ENCODE data around the gene GREB1L.

The GREB1L gene

DNA sequence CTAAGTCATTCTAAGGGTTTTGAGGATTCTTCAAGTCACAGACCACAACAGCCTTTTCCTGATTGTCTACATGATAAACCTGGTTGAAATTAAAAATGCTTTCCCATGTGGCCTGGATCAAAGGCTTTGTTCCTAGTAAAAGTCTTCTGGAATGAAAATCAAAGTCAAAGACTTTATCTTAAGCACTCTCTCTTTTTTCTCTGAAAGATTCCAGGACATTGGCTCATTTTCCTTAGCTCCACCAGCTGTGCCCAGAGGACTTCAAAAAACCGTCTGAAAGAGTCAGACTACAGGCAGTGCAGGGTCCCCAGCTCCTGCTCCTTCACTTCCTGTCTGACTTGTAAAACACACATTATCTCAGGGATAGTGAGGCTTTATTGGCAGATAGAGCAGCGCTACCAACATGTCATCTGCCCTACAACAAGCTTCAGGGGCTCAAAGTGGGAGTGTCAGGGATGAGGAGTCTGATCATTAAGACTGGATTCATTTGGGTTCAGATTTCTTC, 210.3 kb downstream of the GREB1L start:
- Histone ChIP-seq H3K9ac (ENCODE audit: low read length) (no peak overlapping the region), H3K36me3 (ENCODE audit: control insufficient read depth, low read depth, low read length) (no peaks in the 10 kb centered on the region), H3K4me1 (ENCODE audit: control insufficient read depth, low read depth, low read length) (no peaks in the 10 kb centered on the region), H3K27me3 (ENCODE audit: control insufficient read depth, insufficient read depth, low read length) (no peaks in the 10 kb centered on the region), H3K9me3 (ENCODE audit: control insufficient read depth, low read depth, low read length) (no peaks in the 10 kb centered on the region), H3K4me3 (ENCODE audit: low read length) (no peak overlapping the region), H3K27ac (ENCODE audit: low read length) (no peak overlapping the region)

DNA sequence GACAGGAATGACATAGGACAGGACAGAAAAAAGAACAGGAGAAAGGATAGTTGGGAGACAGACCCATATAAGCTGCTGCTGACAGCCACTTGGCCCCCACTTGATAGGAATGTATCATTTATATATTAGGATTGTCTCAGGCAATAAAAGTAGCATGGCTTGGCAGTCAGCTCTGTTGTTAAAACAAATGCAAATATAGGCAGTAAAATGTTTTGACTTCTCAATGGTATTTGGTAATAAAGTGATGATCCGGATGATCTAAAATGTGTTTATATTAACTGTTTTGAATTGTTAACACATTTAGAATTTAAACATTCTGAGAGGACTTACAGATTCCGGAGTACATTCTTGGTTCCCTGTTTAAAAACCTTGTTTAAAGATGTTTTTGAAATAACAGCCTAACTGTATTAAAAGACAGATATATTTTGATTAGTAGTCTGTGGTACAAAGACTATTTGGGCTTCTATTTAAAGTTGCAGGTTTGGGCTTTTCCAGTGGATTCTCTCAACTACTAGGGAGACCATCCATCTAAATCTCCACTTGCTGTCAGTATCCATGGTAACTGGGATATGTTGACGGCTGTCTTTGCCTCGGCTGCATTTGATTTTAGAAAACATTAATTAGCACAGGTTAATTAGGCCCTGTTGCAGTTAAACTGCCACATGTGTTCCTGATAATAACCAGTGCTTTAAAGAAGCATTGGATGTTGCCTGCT, 210.9 kb downstream of the GREB1L start:
- H3K9ac ChIP-seq (ENCODE audit: low read length), result no peak overlapping the region
- no peak overlapping the region for H3K27ac ChIP-seq (ENCODE audit: low read length)
- no peaks in the 10 kb centered on the region for H3K36me3 ChIP-seq (ENCODE audit: control insufficient read depth, low read depth, low read length)
- H3K4me3 ChIP-seq (ENCODE audit: low read length), result no peak overlapping the region
- H3K9me3 ChIP-seq (ENCODE audit: control insufficient read depth, low read depth, low read length), result no peaks in the 10 kb centered on the region
- no peaks in the 10 kb centered on the region for H3K27me3 ChIP-seq (ENCODE audit: control insufficient read depth, insufficient read depth, low read length)
- H3K4me1 ChIP-seq (ENCODE audit: control insufficient read depth, low read depth, low read length), result no peaks in the 10 kb centered on the region

DNA sequence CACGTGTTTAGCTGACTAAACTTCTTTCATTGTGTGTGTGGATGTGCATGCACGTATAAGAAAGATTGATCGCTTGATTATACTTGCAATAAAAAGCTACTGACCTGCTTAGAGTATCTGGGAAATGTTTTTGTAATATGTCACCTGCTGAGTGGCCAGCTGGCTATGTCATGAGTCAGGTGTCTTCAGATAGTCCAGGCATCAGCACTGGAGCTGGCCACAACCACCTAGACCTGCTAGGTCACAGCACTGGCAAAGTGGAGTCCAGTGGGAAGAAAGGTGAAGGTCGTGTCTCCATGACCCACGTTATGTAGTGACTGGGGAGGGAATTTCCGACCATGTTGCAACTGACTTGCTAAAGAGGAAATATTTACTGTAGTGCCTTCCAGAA, 211.5 kb downstream of the GREB1L start:
- no peaks in the 10 kb centered on the region for H3K36me3 ChIP-seq (ENCODE audit: control insufficient read depth, low read depth, low read length)
- H3K9me3 ChIP-seq (ENCODE audit: control insufficient read depth, low read depth, low read length), result no peaks in the 10 kb centered on the region
- no peak overlapping the region for H3K27ac ChIP-seq (ENCODE audit: low read length)
- no peak overlapping the region for H3K4me3 ChIP-seq (ENCODE audit: low read length)
- H3K4me1 ChIP-seq (ENCODE audit: control insufficient read depth, low read depth, low read length), result no peaks in the 10 kb centered on the region
- H3K27me3 ChIP-seq (ENCODE audit: control insufficient read depth, insufficient read depth, low read length), result no peaks in the 10 kb centered on the region
- no peak overlapping the region for H3K9ac ChIP-seq (ENCODE audit: low read length)

DNA sequence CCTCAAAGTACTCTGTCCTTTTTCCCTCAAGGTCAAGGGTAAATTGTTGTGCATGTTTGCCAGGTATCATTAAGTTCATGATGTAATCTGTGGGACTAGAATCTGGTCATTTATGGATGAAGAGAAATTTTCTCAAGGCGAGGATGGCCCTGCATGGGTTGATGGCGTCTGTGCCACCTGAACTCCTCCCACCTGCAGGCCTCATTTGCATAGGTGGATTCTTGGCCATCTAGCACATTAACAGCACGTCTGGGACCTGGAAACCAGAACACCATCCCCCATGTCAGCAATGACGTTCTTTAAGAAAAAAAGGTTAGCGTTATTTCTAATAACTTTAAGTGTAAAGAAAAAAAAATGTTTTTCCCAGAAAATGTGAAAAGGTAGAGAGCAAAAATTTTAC, 212.7 kb downstream of the GREB1L start:
- H3K27ac ChIP-seq (ENCODE audit: low read length), result no peak overlapping the region
- H3K36me3 ChIP-seq (ENCODE audit: control insufficient read depth, low read depth, low read length), result no peaks in the 10 kb centered on the region
- H3K9me3 ChIP-seq (ENCODE audit: control insufficient read depth, low read depth, low read length), result no peaks in the 10 kb centered on the region
- H3K4me3 ChIP-seq (ENCODE audit: low read length), result no peak overlapping the region
- H3K4me1 ChIP-seq (ENCODE audit: control insufficient read depth, low read depth, low read length), result no peaks in the 10 kb centered on the region
- H3K9ac ChIP-seq (ENCODE audit: low read length), result no peak overlapping the region
- H3K27me3 ChIP-seq (ENCODE audit: control insufficient read depth, insufficient read depth, low read length), result no peaks in the 10 kb centered on the region

DNA sequence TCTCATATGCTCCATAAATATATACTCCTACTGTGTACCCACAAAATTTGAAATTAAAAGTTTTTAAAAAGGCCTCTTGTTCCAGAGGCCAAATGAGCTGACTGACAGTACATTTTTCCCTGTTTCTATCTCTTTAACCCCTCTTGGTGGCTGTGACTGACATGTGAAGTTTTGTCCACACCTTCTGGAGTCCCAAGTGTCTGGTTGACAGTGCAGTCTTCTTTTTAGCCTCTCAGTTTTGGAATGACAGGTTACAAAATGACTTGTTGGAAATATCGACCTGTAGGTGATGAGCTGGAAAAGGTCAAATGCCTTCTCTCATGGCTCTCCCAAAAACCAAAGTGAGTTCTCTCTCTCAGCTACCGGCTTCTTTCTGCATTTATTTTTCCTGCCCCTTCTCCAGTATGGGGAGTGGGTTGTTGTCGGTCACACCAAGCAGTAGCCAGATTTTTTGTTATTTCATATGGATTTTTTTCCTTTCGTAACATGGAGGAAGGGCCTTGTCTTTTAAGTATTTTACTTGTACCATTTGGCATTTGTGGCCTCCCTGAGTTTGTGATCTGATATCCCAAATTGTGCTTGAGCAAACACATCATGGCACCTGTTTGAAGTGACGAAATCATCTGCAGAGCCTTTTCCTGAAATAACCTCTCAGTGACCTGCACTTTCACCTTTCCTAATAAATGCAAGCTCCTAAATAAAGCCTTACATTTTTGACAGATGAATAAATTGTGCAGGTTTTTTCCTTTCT, 214.6 kb downstream of the GREB1L start:
- Histone ChIP-seq H3K9me3 (ENCODE audit: control insufficient read depth, low read depth, low read length) (no peaks in the 10 kb centered on the region), H3K27me3 (ENCODE audit: control insufficient read depth, insufficient read depth, low read length) (no peaks in the 10 kb centered on the region), H3K9ac (ENCODE audit: low read length) (no peak overlapping the region), H3K4me3 (ENCODE audit: low read length) (no peak overlapping the region), H3K4me1 (ENCODE audit: control insufficient read depth, low read depth, low read length) (no peaks in the 10 kb centered on the region), H3K36me3 (ENCODE audit: control insufficient read depth, low read depth, low read length) (no peaks in the 10 kb centered on the region), H3K27ac (ENCODE audit: low read length) (no peak overlapping the region)

DNA sequence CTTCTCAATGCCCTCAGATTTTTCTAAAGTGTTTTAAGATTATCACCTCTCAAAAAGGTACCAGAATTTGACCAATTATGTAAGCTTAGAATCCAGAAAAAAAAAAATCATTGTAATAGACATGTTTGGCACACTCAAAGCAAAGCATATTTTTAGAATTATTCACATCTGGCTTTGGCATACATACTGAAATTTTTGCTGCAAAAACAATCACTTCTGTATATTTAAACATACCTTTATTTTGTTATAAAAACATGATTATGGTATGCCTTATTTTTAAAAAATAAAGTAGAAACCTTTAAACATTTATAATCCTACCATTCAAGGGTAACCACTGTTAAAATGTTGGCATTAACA, 215.1 kb downstream of the GREB1L start:
- H3K4me1 ChIP-seq (ENCODE audit: control insufficient read depth, low read depth, low read length), result no peaks in the 10 kb centered on the region
- H3K9me3 ChIP-seq (ENCODE audit: control insufficient read depth, low read depth, low read length), result no peaks in the 10 kb centered on the region

DNA sequence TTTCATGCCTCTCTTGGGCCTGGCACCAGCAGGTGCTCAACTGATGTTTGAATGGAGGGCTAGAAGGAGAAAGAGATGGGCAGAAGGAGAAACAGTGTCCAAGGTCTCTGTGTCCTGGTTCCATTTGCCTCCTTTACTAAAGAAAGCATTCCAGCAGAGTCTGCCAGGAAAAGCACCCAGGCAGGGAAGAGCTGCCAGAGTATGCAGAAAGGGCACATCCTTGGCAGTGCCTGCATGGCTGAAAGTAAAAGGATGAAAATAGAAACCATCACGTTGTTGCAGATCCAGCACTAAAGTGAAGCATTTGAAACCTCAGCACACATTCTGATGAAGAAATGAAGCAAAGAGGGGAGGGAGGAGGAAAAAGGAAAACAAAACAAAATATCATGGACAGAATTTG, 216.3 kb downstream of the GREB1L start:
- H3K4me3 ChIP-seq (ENCODE audit: low read length), result no peak overlapping the region
- H3K27ac ChIP-seq (ENCODE audit: low read length), result no peak overlapping the region
- H3K27me3 ChIP-seq (ENCODE audit: control insufficient read depth, insufficient read depth, low read length), result no peaks in the 10 kb centered on the region
- no peaks in the 10 kb centered on the region for H3K9me3 ChIP-seq (ENCODE audit: control insufficient read depth, low read depth, low read length)
- no peaks in the 10 kb centered on the region for H3K4me1 ChIP-seq (ENCODE audit: control insufficient read depth, low read depth, low read length)
- no peaks in the 10 kb centered on the region for H3K36me3 ChIP-seq (ENCODE audit: control insufficient read depth, low read depth, low read length)
- H3K9ac ChIP-seq (ENCODE audit: low read length), result no peak overlapping the region

More for the DNA sequence above, 215.1 kb downstream of the GREB1L start:
- Histone ChIP-seq H3K36me3 (ENCODE audit: control insufficient read depth, low read depth, low read length) (no peaks in the 10 kb centered on the region), H3K9ac (ENCODE audit: low read length) (no peak overlapping the region), H3K27ac (ENCODE audit: low read length) (no peak overlapping the region), H3K4me3 (ENCODE audit: low read length) (no peak overlapping the region), H3K27me3 (ENCODE audit: control insufficient read depth, insufficient read depth, low read length) (no peaks in the 10 kb centered on the region)

DNA sequence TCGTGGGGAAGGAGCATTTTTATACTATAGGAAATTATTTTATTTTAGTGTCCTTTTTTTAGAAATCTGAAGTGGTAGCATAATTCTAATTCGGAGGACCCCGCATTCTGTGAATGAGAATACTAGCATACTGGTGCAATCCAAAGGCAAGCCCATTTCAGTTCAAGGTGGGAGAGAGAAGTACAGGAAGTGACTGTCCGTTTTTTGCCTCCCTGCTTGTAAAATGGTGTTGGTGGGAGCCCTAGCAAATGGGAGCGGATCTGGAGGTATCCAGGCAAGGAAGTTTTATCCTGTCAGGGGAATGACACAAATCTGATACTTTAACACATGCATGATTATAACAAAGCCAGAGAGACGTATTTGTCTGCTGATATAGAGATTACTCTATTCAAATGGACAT, 216.8 kb downstream of the GREB1L start:
- Histone ChIP-seq H3K4me1 (ENCODE audit: control insufficient read depth, low read depth, low read length) (no peaks in the 10 kb centered on the region), H3K27me3 (ENCODE audit: control insufficient read depth, insufficient read depth, low read length) (no peaks in the 10 kb centered on the region), H3K9me3 (ENCODE audit: control insufficient read depth, low read depth, low read length) (no peaks in the 10 kb centered on the region), H3K36me3 (ENCODE audit: control insufficient read depth, low read depth, low read length) (no peaks in the 10 kb centered on the region), H3K9ac (ENCODE audit: low read length) (no peak overlapping the region), H3K4me3 (ENCODE audit: low read length) (no peak overlapping the region), H3K27ac (ENCODE audit: low read length) (no peak overlapping the region)

DNA sequence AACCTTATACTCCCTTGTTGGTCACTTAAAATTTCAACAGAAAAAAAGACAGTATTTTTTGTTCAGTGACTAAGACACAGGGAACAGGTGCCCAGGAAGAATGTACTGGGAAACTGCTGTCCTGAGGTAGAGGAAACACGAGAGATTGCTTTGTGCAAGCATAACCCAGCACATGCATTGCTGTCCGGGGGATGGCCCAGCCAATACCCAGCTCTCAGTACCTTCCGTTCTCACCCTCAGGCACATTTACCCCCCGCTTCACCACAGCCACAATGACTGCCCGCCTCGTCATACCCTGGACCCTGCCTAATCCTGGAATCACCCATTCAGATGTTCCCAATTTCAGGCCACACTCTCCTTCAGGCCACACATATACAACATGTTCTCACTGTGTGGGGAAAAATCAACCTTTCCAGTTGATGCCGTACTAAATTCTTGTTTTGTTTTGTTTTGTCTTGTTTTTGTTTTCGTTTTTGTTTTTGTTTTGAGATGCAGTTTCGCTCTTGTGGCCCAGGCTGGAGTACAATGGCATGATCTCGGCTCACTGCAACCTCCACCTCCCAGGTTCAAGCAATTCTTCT, 217.8 kb downstream of the GREB1L start:
- no peak overlapping the region for H3K27ac ChIP-seq (ENCODE audit: low read length)
- H3K9me3 ChIP-seq (ENCODE audit: control insufficient read depth, low read depth, low read length), result no peaks in the 10 kb centered on the region
- H3K4me1 ChIP-seq (ENCODE audit: control insufficient read depth, low read depth, low read length), result no peaks in the 10 kb centered on the region
- no peaks in the 10 kb centered on the region for H3K36me3 ChIP-seq (ENCODE audit: control insufficient read depth, low read depth, low read length)
- H3K9ac ChIP-seq (ENCODE audit: low read length), result no peak overlapping the region
- no peak overlapping the region for H3K4me3 ChIP-seq (ENCODE audit: low read length)
- no peaks in the 10 kb centered on the region for H3K27me3 ChIP-seq (ENCODE audit: control insufficient read depth, insufficient read depth, low read length)

DNA sequence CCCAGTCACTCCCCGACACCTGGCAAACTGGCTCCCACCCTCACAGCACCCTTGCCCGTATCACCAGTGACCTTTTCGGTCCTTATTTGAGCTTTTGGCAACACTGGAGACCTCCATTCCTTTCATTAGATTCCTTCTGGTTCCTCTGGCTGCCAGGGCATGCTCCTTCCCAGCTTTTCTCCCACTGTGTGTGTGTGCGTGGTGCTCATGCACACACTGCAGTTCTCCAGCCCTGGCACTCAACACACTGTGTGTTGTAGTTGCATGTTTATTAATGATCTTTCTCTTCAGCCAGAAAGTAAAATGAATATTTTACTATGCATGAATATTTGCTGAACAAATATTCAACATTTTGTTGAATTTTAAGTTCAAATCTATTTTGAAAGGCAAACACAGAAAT, 219.4 kb downstream of the GREB1L start:
- Histone ChIP-seq H3K4me3 (ENCODE audit: low read length) (no peak overlapping the region), H3K27ac (ENCODE audit: low read length) (no peak overlapping the region), H3K27me3 (ENCODE audit: control insufficient read depth, insufficient read depth, low read length) (no peaks in the 10 kb centered on the region), H3K9me3 (ENCODE audit: control insufficient read depth, low read depth, low read length) (no peaks in the 10 kb centered on the region), H3K9ac (ENCODE audit: low read length) (no peak overlapping the region), H3K36me3 (ENCODE audit: control insufficient read depth, low read depth, low read length) (no peaks in the 10 kb centered on the region), H3K4me1 (ENCODE audit: control insufficient read depth, low read depth, low read length) (no peaks in the 10 kb centered on the region)

DNA sequence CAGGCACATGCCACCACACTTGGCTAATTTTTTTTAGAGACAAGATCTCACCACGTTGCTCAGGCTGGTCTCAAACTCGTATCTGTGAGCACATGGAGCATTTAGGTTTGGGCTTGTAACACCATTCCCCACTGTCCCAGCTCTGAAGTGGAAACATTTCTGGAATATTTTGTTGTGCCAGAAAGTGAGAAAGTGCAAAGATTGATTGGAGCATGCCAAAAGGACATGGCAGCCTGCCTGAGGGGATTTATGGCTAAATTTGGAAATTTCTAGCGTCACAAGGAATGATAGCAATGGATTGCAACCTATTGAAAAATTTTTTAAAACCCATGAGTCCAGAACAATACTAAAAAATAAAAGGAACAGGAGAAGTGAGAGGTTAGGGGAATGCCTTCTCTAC, 221.7 kb downstream of the GREB1L start:
- no peaks in the 10 kb centered on the region for H3K27me3 ChIP-seq (ENCODE audit: control insufficient read depth, insufficient read depth, low read length)
- no peaks in the 10 kb centered on the region for H3K9me3 ChIP-seq (ENCODE audit: control insufficient read depth, low read depth, low read length)
- H3K4me3 ChIP-seq (ENCODE audit: low read length), result no peak overlapping the region
- H3K9ac ChIP-seq (ENCODE audit: low read length), result no peak overlapping the region
- no peaks in the 10 kb centered on the region for H3K36me3 ChIP-seq (ENCODE audit: control insufficient read depth, low read depth, low read length)
- no peak overlapping the region for H3K27ac ChIP-seq (ENCODE audit: low read length)
- no peaks in the 10 kb centered on the region for H3K4me1 ChIP-seq (ENCODE audit: control insufficient read depth, low read depth, low read length)

All from iPS-18a (cell line).